GM12801 (cell line): ENCODE data around the gene CHMP4A.

Experiments
- TF ChIP-seq, protein P1 (sequence below): IDR thresholded peaks from one replicate; pipeline ENCODE4 v1.5.1; 2011; ENCODE audit warnings: control low read depth; ENCODE audit not compliant: insufficient read length; ENCODE audit errors: extremely low read depth

CHMP4A gene

DNA sequence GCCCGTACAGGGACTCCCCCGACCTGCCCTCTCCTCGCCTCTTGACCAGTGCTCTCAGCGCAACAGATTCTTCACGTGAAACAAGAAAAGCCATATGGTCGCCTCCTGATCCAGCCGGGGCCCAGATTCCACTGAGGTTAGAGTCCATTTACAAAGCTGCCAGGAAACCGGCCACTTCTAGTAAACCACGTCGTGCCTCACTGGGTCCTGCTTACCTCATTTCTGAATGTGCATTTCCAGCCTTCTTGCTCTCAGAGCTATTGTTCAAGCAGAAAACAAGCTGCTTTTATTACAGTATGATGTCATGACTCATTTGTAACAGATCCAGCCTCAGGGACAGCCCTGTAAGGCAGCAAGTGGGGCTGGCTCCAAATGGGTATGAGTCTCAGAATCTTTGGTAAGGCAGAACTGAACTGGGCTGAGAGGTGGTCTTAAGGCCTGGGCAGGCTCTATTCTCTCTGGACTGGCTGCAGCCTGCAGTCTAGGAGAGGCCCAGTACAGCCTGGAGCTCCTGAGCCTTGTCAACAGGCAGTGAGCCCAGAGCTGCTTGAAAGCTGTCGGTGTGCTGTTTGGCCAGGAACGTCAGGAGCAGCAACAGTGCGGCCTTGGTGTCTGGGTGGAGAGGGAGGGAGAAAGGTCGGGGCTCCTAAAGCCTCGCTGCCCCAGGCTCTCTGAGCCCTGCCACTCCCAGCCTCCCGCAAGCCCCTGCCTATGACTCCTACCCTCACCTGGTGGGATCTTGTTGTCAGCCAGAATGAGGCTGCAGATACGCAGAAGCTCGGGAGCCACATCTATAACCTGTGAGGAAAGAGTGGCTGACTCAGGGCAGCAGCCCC is 33.1 kb downstream of the CHMP4A start:
- TF ChIP-seq, protein P1, sequence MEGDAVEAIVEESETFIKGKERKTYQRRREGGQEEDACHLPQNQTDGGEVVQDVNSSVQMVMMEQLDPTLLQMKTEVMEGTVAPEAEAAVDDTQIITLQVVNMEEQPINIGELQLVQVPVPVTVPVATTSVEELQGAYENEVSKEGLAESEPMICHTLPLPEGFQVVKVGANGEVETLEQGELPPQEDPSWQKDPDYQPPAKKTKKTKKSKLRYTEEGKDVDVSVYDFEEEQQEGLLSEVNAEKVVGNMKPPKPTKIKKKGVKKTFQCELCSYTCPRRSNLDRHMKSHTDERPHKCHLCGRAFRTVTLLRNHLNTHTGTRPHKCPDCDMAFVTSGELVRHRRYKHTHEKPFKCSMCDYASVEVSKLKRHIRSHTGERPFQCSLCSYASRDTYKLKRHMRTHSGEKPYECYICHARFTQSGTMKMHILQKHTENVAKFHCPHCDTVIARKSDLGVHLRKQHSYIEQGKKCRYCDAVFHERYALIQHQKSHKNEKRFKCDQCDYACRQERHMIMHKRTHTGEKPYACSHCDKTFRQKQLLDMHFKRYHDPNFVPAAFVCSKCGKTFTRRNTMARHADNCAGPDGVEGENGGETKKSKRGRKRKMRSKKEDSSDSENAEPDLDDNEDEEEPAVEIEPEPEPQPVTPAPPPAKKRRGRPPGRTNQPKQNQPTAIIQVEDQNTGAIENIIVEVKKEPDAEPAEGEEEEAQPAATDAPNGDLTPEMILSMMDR: no peak

DNA sequence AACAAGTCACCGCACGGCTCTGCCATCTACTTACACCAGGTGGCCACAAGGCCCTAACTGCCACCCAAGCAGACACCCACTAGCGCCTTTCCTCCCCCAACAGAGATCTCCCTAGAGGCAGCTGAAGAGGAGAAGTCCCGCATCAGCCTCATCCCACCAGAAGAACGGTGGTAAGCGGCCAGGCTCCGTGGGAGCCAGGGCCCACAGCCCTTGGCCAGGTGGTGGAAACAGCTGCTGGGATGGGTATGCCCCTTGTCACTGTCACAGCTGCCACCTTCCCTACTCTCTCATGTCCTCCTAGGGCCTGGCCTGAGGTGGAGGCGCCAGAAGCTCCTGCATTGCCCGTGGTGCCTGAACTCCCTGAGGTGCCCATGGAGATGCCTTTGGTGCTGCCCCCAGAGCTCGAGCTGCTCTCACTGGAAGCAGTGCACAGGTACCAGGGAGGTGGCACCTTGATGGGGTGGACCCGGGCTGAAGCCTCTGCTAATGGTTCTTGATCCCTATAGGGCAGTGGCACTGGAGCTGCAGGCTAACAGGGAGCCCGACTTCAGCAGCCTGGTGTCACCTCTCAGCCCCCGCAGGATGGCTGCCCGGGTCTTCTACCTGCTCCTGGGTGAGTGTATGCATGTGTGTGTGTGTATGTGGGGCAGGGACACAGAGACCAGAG is 33.9 kb downstream of the CHMP4A start:
- TF ChIP-seq, protein P1: no peak

DNA sequence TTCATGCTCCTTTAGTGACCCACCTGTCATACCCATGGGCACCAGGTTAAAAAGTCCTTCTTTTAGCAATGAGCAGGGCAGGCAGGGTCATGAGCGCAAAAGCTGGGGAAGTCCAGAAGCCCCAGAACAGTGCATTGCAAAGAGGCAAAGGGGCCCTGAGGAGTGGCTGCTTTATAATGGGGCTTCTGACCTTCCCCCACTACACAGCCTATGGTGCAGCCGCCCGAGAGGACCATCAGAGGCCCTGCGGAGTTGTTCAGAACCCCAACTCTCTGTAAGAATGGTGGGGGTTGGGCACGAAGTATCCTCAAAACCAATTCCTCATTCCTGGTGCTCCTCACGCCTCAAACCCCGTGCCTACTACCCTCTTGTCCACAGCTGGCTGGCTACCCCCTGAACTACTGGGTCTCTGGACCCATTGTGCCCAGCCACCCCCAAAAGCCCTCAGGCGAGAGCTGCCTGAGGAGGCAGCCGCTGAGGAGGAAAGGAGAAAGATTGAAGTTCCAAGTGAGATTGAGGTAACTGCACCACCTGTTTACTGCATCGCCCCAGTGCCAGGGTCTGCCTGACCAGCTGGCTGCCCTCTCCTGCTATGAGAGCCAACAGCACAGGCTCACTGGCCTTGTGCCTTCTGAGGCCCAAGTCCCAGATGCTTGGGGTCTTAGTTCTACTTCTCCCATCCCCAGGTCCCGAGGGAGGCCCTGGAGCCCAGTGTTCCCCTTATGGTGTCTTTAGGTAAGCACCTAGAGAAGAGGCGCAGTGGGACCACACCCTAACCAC is 34.7 kb downstream of the CHMP4A start:
- TF ChIP-seq, protein P1: no peak

DNA sequence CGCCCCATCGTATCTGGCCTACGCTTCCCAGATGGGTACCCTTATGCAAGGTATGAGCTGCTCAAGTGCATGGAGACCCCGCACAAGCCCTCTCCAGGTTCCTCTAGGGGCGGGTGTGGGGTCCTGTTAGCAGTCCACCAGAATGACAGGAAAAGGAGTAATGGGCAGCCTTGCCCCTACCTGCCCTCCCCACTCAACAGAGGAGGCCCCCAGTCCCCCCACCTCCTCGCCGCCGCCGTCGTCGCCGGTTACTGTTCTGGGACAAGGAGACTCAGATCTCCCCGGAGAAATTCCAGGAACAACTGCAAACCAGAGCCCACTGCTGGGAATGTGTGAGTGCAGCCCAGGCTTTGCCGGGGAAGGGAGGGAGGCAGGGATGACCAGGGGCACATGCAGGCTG is 35.4 kb downstream of the CHMP4A start:
- TF ChIP-seq, protein P1: no peak

DNA sequence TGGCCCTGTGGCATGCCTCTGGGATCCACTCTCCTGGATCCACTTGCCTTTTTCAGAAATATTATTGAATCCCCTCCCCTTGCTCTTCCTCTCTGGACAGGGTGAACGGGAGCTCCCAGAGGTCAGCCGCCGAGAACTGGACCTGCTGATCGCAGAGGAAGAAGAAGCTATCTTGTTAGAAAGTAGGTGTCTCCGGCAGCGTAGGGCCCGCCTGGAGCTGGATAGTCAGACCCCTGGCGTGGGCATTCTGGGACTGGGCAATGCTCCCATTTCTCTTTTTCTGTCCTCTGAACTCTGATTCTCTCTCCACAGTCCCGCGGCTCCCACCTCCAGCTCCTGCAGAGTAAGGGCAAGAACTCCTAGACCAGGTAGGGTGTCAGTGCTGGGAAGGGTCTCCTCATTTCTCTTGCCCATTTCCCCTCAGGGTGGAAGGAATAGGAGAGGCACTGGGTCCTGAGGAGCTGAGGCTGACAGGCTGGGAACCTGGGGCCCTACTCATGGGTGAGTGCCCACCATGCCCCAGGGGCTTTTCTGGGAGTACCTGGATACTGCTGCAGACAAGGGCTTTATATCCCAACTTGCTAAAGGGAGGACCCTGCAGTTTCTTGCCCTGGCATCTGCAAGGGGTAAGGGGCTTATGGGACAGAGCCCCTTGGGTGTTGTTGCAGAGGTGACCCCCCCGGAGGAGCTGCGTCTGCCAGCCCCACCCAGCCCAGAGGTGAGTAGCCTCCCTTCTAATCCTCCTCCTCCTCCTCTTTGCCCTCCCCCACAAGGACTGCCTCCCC is 36.1 kb downstream of the CHMP4A start:
- TF ChIP-seq, protein P1: no peak

DNA sequence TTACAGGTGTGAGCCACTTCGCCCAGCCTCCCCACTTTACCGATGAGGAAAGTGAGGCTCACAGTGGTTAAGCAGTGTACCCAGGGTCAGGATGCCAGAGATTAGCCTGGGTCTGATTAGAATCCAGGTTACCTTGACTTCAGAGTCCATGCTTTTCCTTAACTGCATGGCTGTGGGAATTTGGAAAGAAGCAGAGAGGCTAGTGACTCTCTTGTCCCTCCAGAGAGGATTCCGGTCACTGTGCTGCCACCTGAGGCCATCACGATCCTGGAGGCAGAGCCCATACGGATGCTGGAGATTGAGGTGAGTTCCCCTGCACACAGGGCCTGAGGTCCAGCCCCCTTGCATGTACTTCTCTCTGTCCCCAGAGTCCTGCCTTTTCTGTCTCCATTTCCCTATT is 36.7 kb downstream of the CHMP4A start:
- TF ChIP-seq, protein P1: no peak
